ENCODE measurements around the gene MIF4GD. TPM values are rescaled to one million over a fixed set of nuclear protein-coding genes. Genes with fewer than 3 reads are reported as not detected.

MIF4GD gene
- total and polyA plus RNA-seq, 10 of the 15 experiments (the other 5 are each of a cell fraction or from before 2014, with no cell fraction given): 22.8 to 96.2 (median 60.1) TPM

- FAIRE-seq (no peak), DNase-seq (ENCODE audit: low read depth, low spot score) (no peak), ATAC-seq (peak; percentile 75)
- Histone ChIP-seq H3K9ac (ENCODE audit: control insufficient read depth, insufficient read depth, low read length) (peak overlapping the region; percentile 7; the same call in 1 of the 2 replicates), H3K79me2 (ENCODE audit: control insufficient read depth, insufficient read depth, low read length) (peaks cover 8% of the 10 kb centered on the region), H3K27ac (ENCODE audit: control insufficient read depth, insufficient read depth) (peak overlapping the region; percentile 62), H2AFZ (ENCODE audit: control insufficient read depth, low read depth, low read length) (no peak overlapping the region), H4K20me1 (ENCODE audit: control insufficient read depth, insufficient read depth) (no peaks in the 10 kb centered on the region), H3K4me1 (ENCODE audit: control insufficient read depth, insufficient read depth, low read length) (peaks cover 43% of the 10 kb centered on the region), H3K9me3 (replicated peaks; ENCODE audit: control insufficient read depth, insufficient read depth, low read length) (no peaks in the 10 kb centered on the region), H3K36me3 (ENCODE audit: control insufficient read depth in 2 of 2, insufficient read depth in 2 of 2, low read length in 1 of 2) (peaks cover 41 to 54% of the 10 kb centered on the region in 2 experiments), H3K4me2 (ENCODE audit: control insufficient read depth, insufficient read depth) (peak overlapping the region; percentile 18; the same call in 1 of the 2 replicates), H3K4me3 (no peak overlapping the region), H3K27me3 (replicated peaks in 1 of 2; ENCODE audit: control insufficient read depth in 2 of 2, insufficient read depth in 2 of 2, low read length in 1 of 2) (no peaks in the 10 kb centered on the region)
- 50% methylated on average over 22 of the region's 22 CpGs for WGBS (ENCODE audit: insufficient coverage, insufficient replicate concordance, low lambda C conversion rate, missing lambda C conversion rate)
- in situ Hi-C loops (cut with MboI) (no loop called here), intact Hi-C loops (cut with micrococcal nuclease; ENCODE audit: unreplicated experiment) (no loop called here)
- ChIA-PET CTCF (interaction anchor here (0.6 to 1.4 kb wide), 6 partner anchors 27 to 676 kb away, joined by 3 to 5 read pairs (median 3); partner anchors contain the start of genes MIF4GD and SLC25A19), SMC1A (ENCODE audit: uncharacterized antibody, unreplicated experiment) (interaction anchor here (0.9 to 1.2 kb wide), 4 partner anchors 14 to 168 kb away, joined by 3 to 4 read pairs (median 3); partner anchors contain the start of gene MIF4GD), POLR2A (interaction anchor here (0.5 to 3.6 kb wide), 5 partner anchors 17 to 1571 kb away, joined by 3 to 21 read pairs (median 5); partner anchors contain the start of genes GGA3, MRPS7 and SLC25A19), RAD21 (ENCODE audit: unreplicated experiment) (interaction anchor here (0.8 kb wide), 1 partner anchor 45 kb away, joined by 4 read pairs; the partner anchor contains the start of gene SLC25A19)
- no TSS peak for BruUV-seq (replicated peaks)
- TF ChIP-seq ZBTB40 (IDR thresholded peaks at IDR 0.05; ENCODE audit: borderline replicate concordance) (no peak), TAF1 (IDR thresholded peaks at IDR 0.05; ENCODE audit: borderline replicate concordance, low read depth, low read length) (no peak), PBX3 (IDR thresholded peaks at IDR 0.05; ENCODE audit: insufficient replicate concordance, low read depth, low read length) (no peak), EP300 (IDR thresholded peaks at IDR 0.05; ENCODE audit: borderline replicate concordance in 1 of 2, control insufficient read depth in 1 of 2, low read depth in 2 of 2, low read length in 2 of 2) (0 out of 4 replicates have a peak, but pooled peaks of 1 of the 2 experiments have one; percentile 10), MXI1 (IDR thresholded peaks at IDR 0.05; ENCODE audit: low read depth, low read length) (no peak), ZNF24 (IDR thresholded peaks at IDR 0.05) (no peak), MYC (IDR thresholded peaks at IDR 0.05; ENCODE audit: insufficient read depth, insufficient read length, insufficient replicate concordance, low read length, severe bottlenecking) (no peak), RELA (IDR thresholded peaks at IDR 0.05; ENCODE audit: borderline replicate concordance, partially characterized antibody) (no peak), RCOR1 (conservative IDR thresholded peaks at IDR 0.05; ENCODE audit: low read depth, low read length) (no peak), DPF2 (IDR thresholded peaks at IDR 0.05) (no peak), ESRRA (IDR thresholded peaks at IDR 0.05; ENCODE audit: low read length) (no peak), RAD51 (IDR thresholded peaks at IDR 0.05) (peak; percentile 21; the same call in 1 of the 2 replicates), CBFB (IDR thresholded peaks at IDR 0.05; ENCODE audit: low read depth) (peak; percentile 55; the same call in 1 of the 2 replicates), SPI1 (IDR thresholded peaks at IDR 0.05; ENCODE audit: borderline replicate concordance, insufficient read depth, low read depth, low read length) (peak; percentile 66), EED (IDR thresholded peaks at IDR 0.05; ENCODE audit: low read depth) (no peak; the same call in 1 of the 2 replicates), FOS (IDR thresholded peaks at IDR 0.05; ENCODE audit: borderline replicate concordance, extremely low read depth, insufficient read length) (no peak), SMC3 (IDR thresholded peaks at IDR 0.05; ENCODE audit: borderline replicate concordance, low read length) (no peak), MEF2B (IDR thresholded peaks at IDR 0.05; ENCODE audit: partially characterized antibody, poor library complexity, severe bottlenecking) (no peak)
Measured at GRCh38 chr17:75244133-75244866, 26.7 kb downstream of the MIF4GD start.
